A549 (cell line): ENCODE measurements around the gene GMCL2.

Experiments
- CHD2 ChIP-seq: fragments of 150-350 bp; IDR thresholded peaks from 2 replicates; pipeline ENCODE4 v1.6.1; 2014; ENCODE audit warnings: low read length; ENCODE audit not compliant: partially characterized antibody
- HDAC2 ChIP-seq: fragments of 200-600 bp; sonication (generic); IDR thresholded peaks from 2 replicates; pipeline ENCODE4 v1.6.1; 2016
- RAD21 ChIP-seq, 2 experiments: fragments of >200 bp in 1 of 2; sonication (Bioruptor Twin) in 1 of 2; formaldehyde crosslinking in 1 of 2; IDR thresholded peaks in 1 of 2; conservative IDR thresholded peaks in 1 of 2; 2 replicates in 1 of 2; 3 replicates in 1 of 2; pipeline ENCODE4 v1.6.1; 2012 to 2018; ENCODE audit warnings: inconsistent platforms in 1 of 2
- TF ChIP-seq, protein P1 (sequence below): fragments of >200 bp; sonication (Bioruptor Twin); formaldehyde crosslinking; IDR thresholded peaks from 3 replicates; pipeline ENCODE4 v1.5.1; 2016

DNA sequence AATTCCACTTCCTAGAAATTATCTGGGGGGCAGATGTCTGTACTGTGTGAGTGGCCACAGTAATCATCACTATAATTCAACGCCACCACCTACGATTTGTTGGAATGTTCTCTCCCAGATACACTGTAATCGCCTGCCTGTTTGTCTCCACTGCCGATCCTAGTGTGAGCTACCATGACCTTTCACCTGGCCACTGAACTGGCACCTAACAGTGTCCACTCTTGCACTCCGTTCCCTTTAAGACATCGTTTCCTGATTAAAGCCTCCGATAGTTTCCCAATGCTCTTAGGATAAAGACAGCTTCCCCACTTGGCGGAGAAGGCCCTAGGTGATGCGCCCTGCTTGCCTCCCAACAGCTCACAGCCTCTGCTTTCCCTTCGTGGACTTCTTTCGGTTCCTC is 41.4 kb upstream of the GMCL2 start:
- TF ChIP-seq HDAC2 (no peak), CHD2 (no peak), RAD21 (conservative IDR thresholded peaks at IDR 0.05 in 1 of 2, IDR thresholded peaks at IDR 0.05 in 1 of 2) (no peak)
- TF ChIP-seq, protein P1, sequence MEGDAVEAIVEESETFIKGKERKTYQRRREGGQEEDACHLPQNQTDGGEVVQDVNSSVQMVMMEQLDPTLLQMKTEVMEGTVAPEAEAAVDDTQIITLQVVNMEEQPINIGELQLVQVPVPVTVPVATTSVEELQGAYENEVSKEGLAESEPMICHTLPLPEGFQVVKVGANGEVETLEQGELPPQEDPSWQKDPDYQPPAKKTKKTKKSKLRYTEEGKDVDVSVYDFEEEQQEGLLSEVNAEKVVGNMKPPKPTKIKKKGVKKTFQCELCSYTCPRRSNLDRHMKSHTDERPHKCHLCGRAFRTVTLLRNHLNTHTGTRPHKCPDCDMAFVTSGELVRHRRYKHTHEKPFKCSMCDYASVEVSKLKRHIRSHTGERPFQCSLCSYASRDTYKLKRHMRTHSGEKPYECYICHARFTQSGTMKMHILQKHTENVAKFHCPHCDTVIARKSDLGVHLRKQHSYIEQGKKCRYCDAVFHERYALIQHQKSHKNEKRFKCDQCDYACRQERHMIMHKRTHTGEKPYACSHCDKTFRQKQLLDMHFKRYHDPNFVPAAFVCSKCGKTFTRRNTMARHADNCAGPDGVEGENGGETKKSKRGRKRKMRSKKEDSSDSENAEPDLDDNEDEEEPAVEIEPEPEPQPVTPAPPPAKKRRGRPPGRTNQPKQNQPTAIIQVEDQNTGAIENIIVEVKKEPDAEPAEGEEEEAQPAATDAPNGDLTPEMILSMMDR, result no peak
